GM12878 (cell line): ENCODE data around the gene GALNT18. TPM values are rescaled to one million over a fixed set of nuclear protein-coding genes. Genes with fewer than 3 reads are reported as not detected.

ENCODE experiments used
- ATAC-seq: fragments of 200-7000 bp; cut with Tn5 transposase; 3 replicates; pipeline ENCODE4 v1.9.1; 2020; ENCODE audit warnings: mild to moderate bottlenecking, moderate library complexity
- BruUV-seq: library from RNA; stranded (reverse); fragments of 400-500 nt; replicated peaks from 2 replicates; lab custom pipeline; 2021; lab: Mats Ljungman, UMichigan
- CTCF ChIA-PET: fragments of 300-600 bp; sonication (Branson Sonifier 250); formaldehyde crosslinking; extraction: SDS; loops from one replicate; lab custom pipeline; 2021; ENCODE audit warnings: inconsistent platforms; lab: Yijun Ruan, JAX
- POLR2A ChIA-PET: fragments of 350-600 bp; formaldehyde crosslinking; extraction: SDS; loops from one replicate; lab custom pipeline; 2021; ENCODE audit warnings: inconsistent platforms; lab: Charles Lee
- RAD21 ChIA-PET: fragments of 300-600 bp; sonication (Branson Sonifier 250); formaldehyde crosslinking; loops from one replicate; lab custom pipeline; 2023; ENCODE audit warnings: antibody characterized with exemption; ENCODE audit not compliant: unreplicated experiment; lab: Charles Lee
- SMC1A ChIA-PET: fragments of 300-600 bp; sonication (Branson Sonifier 250); formaldehyde crosslinking; loops from one replicate; lab custom pipeline; 2023; ENCODE audit not compliant: unreplicated experiment, uncharacterized antibody; lab: Charles Lee
- DNase-seq: peaks from one replicate; pipeline ENCODE4 v3.0.0-alpha.2; 2011; ENCODE audit warnings: low read depth, low spot score
- FAIRE-seq: peaks from 3 replicates; lab custom pipeline; 2011; peaks lifted over from hg19 to GRCh38; lab: Jason Lieb, UNC
- H2AFZ ChIP-seq: 2 replicates; pipeline ENCODE4 v1.6.0; 2011; ENCODE audit warnings: low read depth, low read length, control low read depth; ENCODE audit not compliant: control insufficient read depth
- H3K27ac ChIP-seq: 2 replicates; pipeline ENCODE4 v1.5.1; 2011; ENCODE audit warnings: control low read depth; ENCODE audit not compliant: control insufficient read depth, insufficient read depth
- H3K27me3 ChIP-seq, 2 experiments: replicated peaks in 1 of 2; 2 replicates each; pipeline versions ENCODE4 v1.6.0 to v1.6.1; 2011; ENCODE audit warnings: low read length in 1 of 2; ENCODE audit not compliant: control insufficient read depth in 2 of 2, insufficient read depth in 2 of 2
- H3K36me3 ChIP-seq, 2 experiments: 2 replicates each; pipeline ENCODE4 v1.5.1; 2011; ENCODE audit warnings: low read length in 1 of 2; ENCODE audit not compliant: control insufficient read depth in 2 of 2, insufficient read depth in 2 of 2
- H3K4me1 ChIP-seq: 2 replicates; pipeline ENCODE4 v1.6.1; 2011; ENCODE audit warnings: mild to moderate bottlenecking, low read length, moderate library complexity, mixed read lengths; ENCODE audit not compliant: control insufficient read depth, insufficient read depth
- H3K4me2 ChIP-seq: 2 replicates; pipeline ENCODE4 v1.6.0; 2011; ENCODE audit warnings: control low read depth; ENCODE audit not compliant: control insufficient read depth, insufficient read depth
- H3K4me3 ChIP-seq: fragments of 200-600 bp; sonication (generic); 2 replicates; pipeline ENCODE4 v1.5.1; 2016
- H3K79me2 ChIP-seq: 2 replicates; pipeline ENCODE4 v1.6.0; 2011; ENCODE audit warnings: low read length; ENCODE audit not compliant: control insufficient read depth, insufficient read depth
- H3K9ac ChIP-seq: 2 replicates; pipeline ENCODE4 v1.8.0; 2011; ENCODE audit warnings: low read length, control low read depth, mixed read lengths; ENCODE audit not compliant: control insufficient read depth, insufficient read depth
- H3K9me3 ChIP-seq: replicated peaks from 3 replicates; pipeline ENCODE4 v1.5.1; 2011; ENCODE audit warnings: mild to moderate bottlenecking, low read length; ENCODE audit not compliant: control insufficient read depth, insufficient read depth
- H4K20me1 ChIP-seq: 2 replicates; pipeline ENCODE4 v1.6.0; 2011; ENCODE audit not compliant: control insufficient read depth, insufficient read depth
- DPF2 ChIP-seq: fragments of 450-650 bp; IDR thresholded peaks from 2 replicates; pipeline ENCODE4 v1.6.1; 2017; ENCODE audit warnings: mild to moderate bottlenecking
- EZH2 ChIP-seq: IDR thresholded peaks from 2 replicates; pipeline ENCODE4 v1.6.1; 2012; ENCODE audit warnings: low read depth, mild to moderate bottlenecking, control low read depth, inconsistent platforms, low read length, borderline replicate concordance; ENCODE audit not compliant: control insufficient read depth
- JUNB ChIP-seq: IDR thresholded peaks from 2 replicates; pipeline ENCODE4 v1.6.1; 2016; ENCODE audit warnings: antibody characterized with exemption, mild to moderate bottlenecking
- KDM1A ChIP-seq: fragments of 200-600 bp; sonication (generic); IDR thresholded peaks from 2 replicates; pipeline ENCODE4 v1.6.1; 2016; ENCODE audit warnings: borderline replicate concordance
- MXI1 ChIP-seq: fragments of 150-350 bp; IDR thresholded peaks from 2 replicates; pipeline ENCODE4 v1.6.1; 2011; ENCODE audit warnings: low read depth, mild to moderate bottlenecking, inconsistent platforms, low read length, improper control_type of control experiment
- NFYB ChIP-seq: IDR thresholded peaks from 2 replicates; pipeline ENCODE4 v1.6.1; 2011; ENCODE audit warnings: low read depth, mild to moderate bottlenecking, low read length, improper control_type of control experiment, moderate library complexity; ENCODE audit not compliant: insufficient read depth
- PML ChIP-seq: IDR thresholded peaks from 2 replicates; pipeline ENCODE4 v1.6.1; 2012; ENCODE audit warnings: low read length, inconsistent platforms
- WGBS: methylation state at CpG from one replicate; pipeline ENCODE4 v1.1.6; 2016; ENCODE audit warnings: low lambda C conversion rate; ENCODE audit not compliant: insufficient replicate concordance, insufficient coverage; ENCODE audit errors: missing lambda C conversion rate; 5-methylcytosine and 5-hydroxymethylcytosine counted together
- in situ Hi-C: fragments of 300-500 bp; cut with MboI; formaldehyde crosslinking; loops from 9 replicates; pipeline ENCODE4 v1.14.3; 2018; ENCODE audit warnings: mixed read lengths
- intact Hi-C: fragments of 100-400 bp; cut with micrococcal nuclease; formaldehyde crosslinking; loops from one replicate; pipeline ENCODE4 v1.14.2; 2022; ENCODE audit not compliant: unreplicated experiment
- polyA plus RNA-seq, 11 experiments: library from polyadenylated mRNA; depleted of rRNA in 4 of 11; unstranded in 6 of 11; stranded (reverse) in 5 of 11; fragments of >200 nt; fragmentation: Nextera tagmentation in 4 of 11; fragmentation: Illumina TruSeq in 1 of 11; extraction: Ambion mirVana in 4 of 11; extraction: Trizol in 1 of 11; gene quantifications; 1 replicate in 1 of 11; 2 replicates in 10 of 11; pipeline versions ENCODE4 v1.2.1 to v1.2.3, GENCODE V29; 2011 to 2016; ENCODE audit warnings: inconsistent platforms in 2 of 11, missing spikeins in 2 of 11, low read depth in 1 of 11
- total RNA-seq, 4 experiments: library from RNA; depleted of rRNA in 3 of 4; stranded (reverse); fragments of >200 nt in 3 of 4; fragmentation: Illumina TruSeq in 1 of 4; extraction: Trizol in 1 of 4; gene quantifications; 2 replicates each; pipeline versions ENCODE4 v1.2.1 to v1.2.3, GENCODE V29; 2013 to 2021
- TF ChIP-seq, protein P1 (sequence below): fragments of 450-650 bp; IDR thresholded peaks from 2 replicates; pipeline ENCODE4 v1.6.1; 2018; ENCODE audit warnings: borderline replicate concordance, mild to moderate bottlenecking; ENCODE audit not compliant: partially characterized antibody

GALNT18 gene
- total and polyA plus RNA-seq, 10 of the 15 experiments (the other 5 are each of a cell fraction or from before 2014, with no cell fraction given): 1.2 to 14.2 (median 6.3) TPM

DNA sequence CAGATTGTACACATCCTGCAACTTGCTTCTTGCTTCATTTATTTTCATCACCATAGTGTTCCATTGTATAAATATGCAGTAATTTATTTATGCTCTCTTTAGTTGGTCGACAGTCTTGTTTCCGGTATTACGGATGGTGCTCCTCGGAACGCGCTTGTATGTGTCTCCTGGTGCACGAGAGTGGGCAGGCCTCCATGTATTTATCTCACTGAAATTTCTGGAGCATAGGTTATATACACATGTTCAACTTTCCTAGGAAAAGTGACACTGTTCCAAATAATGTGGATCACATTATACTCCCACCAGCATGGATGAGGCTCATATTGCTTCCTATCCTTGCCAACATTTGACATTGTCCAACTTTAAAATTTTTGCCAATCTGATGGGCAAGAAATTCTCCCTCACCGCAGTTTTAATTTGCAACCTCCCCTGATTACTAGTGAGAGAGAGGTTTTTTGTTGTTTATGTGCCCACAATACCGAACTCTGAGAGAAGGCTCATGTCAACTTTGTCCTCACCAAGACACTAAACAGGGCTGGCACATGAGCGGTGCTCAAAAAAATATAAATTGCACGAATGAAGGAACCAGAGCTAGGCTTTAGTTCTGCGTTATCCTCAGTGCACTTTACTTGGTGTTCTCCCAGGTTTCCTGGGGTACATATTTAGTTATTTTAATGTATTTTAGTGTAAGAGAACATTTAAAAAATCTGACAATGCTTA is 272.5 kb downstream of the GALNT18 start:
- no peak for ATAC-seq
- SMC1A ChIA-PET: no interaction called here
- no peaks in the 10 kb centered on the region for H3K9me3 ChIP-seq
- H3K4me1 ChIP-seq: no peaks in the 10 kb centered on the region
- no peaks in the 10 kb centered on the region for H3K79me2 ChIP-seq
- intact Hi-C loops (no loop called here), in situ Hi-C loops (no loop called here)
- no peaks in the 10 kb centered on the region for H3K36me3 ChIP-seq
- DNase-seq: no peak
- H3K27ac ChIP-seq: no peak overlapping the region
- no peak overlapping the region for H3K9ac ChIP-seq
- H3K27me3 ChIP-seq: no peaks in the 10 kb centered on the region
- FAIRE-seq: no peak
- H2AFZ ChIP-seq: no peak overlapping the region
- no TSS peak for BruUV-seq
- no peak overlapping the region for H3K4me2 ChIP-seq
- TF ChIP-seq NFYB (no peak), PML (no peak), KDM1A (no peak), JUNB (no peak), EZH2 (no peak), MXI1 (no peak), DPF2 (no peak)
- TF ChIP-seq, protein P1, sequence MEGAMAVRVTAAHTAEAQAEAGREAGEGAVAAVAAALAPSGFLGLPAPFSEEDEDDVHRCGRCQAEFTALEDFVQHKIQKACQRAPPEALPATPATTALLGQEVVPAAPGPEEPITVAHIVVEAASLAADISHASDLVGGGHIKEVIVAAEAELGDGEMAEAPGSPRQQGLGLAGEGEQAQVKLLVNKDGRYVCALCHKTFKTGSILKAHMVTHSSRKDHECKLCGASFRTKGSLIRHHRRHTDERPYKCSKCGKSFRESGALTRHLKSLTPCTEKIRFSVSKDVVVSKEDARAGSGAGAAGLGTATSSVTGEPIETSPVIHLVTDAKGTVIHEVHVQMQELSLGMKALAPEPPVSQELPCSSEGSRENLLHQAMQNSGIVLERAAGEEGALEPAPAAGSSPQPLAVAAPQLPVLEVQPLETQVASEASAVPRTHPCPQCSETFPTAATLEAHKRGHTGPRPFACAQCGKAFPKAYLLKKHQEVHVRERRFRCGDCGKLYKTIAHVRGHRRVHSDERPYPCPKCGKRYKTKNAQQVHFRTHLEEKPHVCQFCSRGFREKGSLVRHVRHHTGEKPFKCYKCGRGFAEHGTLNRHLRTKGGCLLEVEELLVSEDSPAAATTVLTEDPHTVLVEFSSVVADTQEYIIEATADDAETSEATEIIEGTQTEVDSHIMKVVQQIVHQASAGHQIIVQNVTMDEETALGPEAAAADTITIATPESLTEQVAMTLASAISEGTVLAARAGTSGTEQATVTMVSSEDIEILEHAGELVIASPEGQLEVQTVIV: no peak
- CTCF ChIA-PET: no interaction called here
- H4K20me1 ChIP-seq: no peaks in the 10 kb centered on the region
- no peak overlapping the region for H3K4me3 ChIP-seq
- POLR2A ChIA-PET: no interaction called here
- RAD21 ChIA-PET: no interaction called here
- 48% methylated on average over 12 of the region's 12 CpGs for WGBS
